Fibroblast of skin of right quadriceps (primary cell): ENCODE measurements around the gene FOXB1.

Experiments
- DNase-seq: peaks from one replicate; pipeline ENCODE4 v3.0.0-alpha.2; 2013

The FOXB1 gene

GRCh38 chr15:60021589-60022378 lies 17.7 kb downstream of the FOXB1 start:
- DNase-seq: no peak

- DNase-seq: no peak
These were observed 18.2 kb downstream of the FOXB1 start for GRCh38 chr15:60022379-60022741.

DNA sequence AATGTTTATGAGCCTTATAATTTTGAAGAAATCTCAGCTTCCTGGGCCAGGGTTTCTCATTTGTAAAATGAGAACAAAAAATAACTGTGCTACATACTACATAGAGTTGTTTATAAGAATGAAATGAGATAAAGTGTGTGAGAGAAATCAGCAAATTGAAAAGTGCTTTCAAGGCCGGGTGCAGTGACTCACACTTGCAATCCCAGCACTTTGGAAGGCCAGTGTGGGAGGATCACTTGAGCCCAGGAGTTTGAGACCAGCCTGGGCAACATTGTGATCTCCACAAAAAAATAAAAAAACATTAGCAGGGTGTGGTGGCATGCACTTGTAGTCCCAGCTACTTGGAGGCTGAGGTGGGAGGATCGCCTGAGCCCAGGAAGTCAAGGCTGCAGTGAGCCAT lies 22.4 kb downstream of the FOXB1 start:
- DNase-seq: no peak

DNA sequence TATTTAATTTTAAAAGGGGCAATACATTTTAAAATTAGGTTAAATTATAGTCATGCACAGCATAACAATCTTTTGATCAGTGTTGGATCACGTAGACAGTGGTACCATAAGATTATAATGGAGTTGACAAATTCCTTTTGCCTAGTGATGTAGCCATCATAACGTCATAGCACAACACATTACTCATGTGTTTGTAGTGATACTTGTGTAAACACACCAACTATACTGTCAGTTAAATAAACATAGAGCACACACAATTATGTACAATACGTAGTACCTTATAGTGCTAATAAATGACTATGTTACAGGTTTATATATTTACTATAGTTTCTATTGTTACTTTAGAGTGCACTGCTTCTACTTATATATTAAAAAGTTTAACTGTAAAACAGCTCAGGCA lies 31.2 kb downstream of the FOXB1 start:
- DNase-seq: no peak

- DNase-seq: no peak
These were observed 35.2 kb downstream of the FOXB1 start for GRCh38 chr15:60039316-60039715.

- no peak for DNase-seq
These were observed 39.8 kb downstream of the FOXB1 start for GRCh38 chr15:60043744-60044435.

GRCh38 chr15:60044636-60045270 lies 40.6 kb downstream of the FOXB1 start:
- no peak for DNase-seq

DNA sequence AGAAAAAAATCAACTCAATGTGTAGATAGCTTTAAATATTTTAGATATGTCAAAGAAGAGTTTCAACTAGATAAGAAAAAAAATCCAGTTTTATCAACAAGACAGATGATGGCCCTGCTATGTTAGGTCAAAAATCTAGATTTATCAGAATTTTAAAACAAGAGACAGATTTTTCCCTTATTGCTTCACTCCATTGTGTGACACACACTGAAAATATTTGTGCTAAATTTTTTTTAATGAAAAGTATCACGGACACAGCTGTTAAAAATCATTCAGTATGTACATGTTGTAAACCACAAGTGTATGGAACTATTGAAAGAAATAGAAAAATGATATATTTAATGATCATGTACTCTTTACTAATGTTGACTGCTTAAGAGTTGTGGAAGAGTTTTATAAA lies 43.6 kb downstream of the FOXB1 start:
- peak; percentile 17 for DNase-seq

GRCh38 chr15:60049948-60050347 lies 45.8 kb downstream of the FOXB1 start:
- DNase-seq: no peak

GRCh38 chr15:60052796-60053195 lies 48.7 kb downstream of the FOXB1 start:
- no peak for DNase-seq

DNA sequence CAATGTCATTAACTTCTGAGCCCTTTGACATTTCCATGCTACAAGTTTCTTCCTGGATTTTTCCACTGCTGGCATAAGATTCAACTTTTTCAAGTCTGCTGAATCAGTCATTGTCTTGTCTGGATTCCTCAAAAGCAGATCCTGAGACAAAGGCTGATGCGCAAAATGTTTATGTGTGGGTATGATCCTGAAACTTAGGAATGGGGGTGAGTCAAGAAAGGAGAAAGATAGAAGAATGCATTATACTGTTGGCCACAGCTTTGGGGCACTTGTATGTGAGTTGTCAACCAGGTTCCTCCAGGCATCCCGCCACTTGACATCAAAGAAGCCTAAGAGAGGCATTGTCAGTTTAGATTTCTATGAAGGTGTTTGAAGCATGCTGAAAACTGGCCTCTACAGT lies 50.4 kb downstream of the FOXB1 start:
- no peak for DNase-seq
